Skin epidermis (tissue), 12 donors: ENCODE measurements around the gene SMIM1.

ENCODE experiments used
- H3K27ac ChIP-seq, 21 experiments: fragments of 200-600 bp; sonication (generic) in 11 of 21; one replicate each; pipeline ENCODE4 v1.5.0; 2020; ENCODE audit warnings: mild to moderate bottlenecking in 3 of 21, inconsistent platforms in 2 of 21, moderate library complexity in 2 of 21
- H3K4me3 ChIP-seq, 7 experiments: fragments of 200-600 bp; sonication (generic) in 2 of 7; one replicate each; pipeline ENCODE4 v1.5.0; 2020; ENCODE audit warnings: inconsistent platforms in 2 of 7, mild to moderate bottlenecking in 2 of 7, moderate library complexity in 1 of 7

SMIM1 gene

GRCh38 chr1:3750741-3751140 is 21.8 kb upstream of the SMIM1 start:
- no peak overlapping the region for H3K27ac ChIP-seq
- no peak overlapping the region for H3K4me3 ChIP-seq

- Histone ChIP-seq H3K27ac (no peak within 1 kb of the TSS), H3K4me3 (no peak within 1 kb of the TSS)
Measured at GRCh38 chr1:3752400-3752945, 20.1 kb upstream of the SMIM1 start, which contains the start of gene CCDC27. Gene CCDC27 (plus strand): TSS chr1:3752450. CDS start chr1:3752482, 32 bp downstream.

DNA sequence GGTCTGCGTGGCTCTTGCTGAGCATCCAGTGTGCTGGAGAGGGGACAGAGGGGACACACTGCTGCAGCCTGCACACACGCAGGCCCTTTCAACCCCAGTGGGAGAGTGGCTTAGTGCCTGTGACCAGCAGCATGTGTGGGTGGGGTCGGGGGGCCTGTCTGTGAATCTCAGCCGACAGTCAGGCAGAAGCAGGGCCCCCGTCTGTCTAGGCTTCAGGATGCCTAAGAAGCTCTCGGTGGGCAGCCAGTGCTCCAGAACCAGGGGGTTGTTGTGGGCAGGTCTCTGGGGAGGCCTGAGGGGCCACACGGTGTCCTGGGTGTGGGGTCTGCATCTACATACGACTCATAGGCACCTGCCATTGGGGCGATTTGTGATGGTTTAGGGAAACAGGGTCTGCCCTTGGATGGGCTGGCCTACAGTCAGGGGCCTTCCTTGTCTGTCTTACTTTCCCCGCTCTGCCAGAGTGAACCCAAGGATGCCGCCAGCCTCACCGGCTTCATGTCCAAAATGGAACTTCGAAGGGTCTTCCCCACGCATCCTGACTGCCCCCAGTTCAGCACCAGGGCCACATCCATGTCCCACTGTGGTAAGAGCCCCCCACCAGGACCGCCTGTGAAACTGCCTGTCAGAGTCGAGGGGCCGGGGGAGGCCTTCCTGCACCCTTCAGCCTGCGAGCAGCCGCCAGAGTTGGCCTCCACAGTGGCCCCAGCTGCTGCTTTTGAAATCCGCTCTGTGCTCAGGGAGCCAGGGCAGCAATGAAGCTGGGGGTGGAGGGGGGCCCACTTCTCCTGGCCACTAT is 18.7 kb upstream of the SMIM1 start:
- Histone ChIP-seq H3K4me3 (no peak overlapping the region), H3K27ac (no peak overlapping the region)

- no peak overlapping the region for H3K27ac ChIP-seq
- H3K4me3 ChIP-seq, result no peak overlapping the region
Measured at GRCh38 chr1:3756394-3756793, 16.2 kb upstream of the SMIM1 start.

- H3K27ac ChIP-seq, result no peak overlapping the region
- H3K4me3 ChIP-seq, result no peak overlapping the region
Measured at GRCh38 chr1:3759164-3759563, 13.4 kb upstream of the SMIM1 start.

DNA sequence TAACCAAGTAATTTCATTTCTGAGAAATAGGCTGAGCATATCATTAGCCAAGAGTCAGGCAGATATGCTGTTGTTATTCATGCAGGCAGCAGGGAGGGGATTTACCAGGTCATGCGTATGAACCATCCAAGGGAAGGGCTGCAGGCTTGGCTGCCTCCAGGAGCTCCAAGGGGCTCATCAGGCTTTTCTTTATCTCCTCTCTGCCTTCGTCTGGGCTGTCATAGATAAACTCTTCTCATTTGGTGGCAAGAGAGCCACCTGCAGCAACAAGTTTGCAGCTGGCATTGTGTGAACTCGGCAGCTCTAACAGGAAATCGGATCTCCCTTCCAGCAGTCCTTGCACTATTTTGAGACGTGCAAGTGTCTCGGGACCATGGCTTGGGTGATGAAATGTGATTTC is 12.8 kb upstream of the SMIM1 start:
- Histone ChIP-seq H3K27ac (no peak overlapping the region), H3K4me3 (no peak overlapping the region)

GRCh38 chr1:3761296-3762010 is 11.1 kb upstream of the SMIM1 start:
- Histone ChIP-seq H3K4me3 (no peak overlapping the region), H3K27ac (no peak overlapping the region)

DNA sequence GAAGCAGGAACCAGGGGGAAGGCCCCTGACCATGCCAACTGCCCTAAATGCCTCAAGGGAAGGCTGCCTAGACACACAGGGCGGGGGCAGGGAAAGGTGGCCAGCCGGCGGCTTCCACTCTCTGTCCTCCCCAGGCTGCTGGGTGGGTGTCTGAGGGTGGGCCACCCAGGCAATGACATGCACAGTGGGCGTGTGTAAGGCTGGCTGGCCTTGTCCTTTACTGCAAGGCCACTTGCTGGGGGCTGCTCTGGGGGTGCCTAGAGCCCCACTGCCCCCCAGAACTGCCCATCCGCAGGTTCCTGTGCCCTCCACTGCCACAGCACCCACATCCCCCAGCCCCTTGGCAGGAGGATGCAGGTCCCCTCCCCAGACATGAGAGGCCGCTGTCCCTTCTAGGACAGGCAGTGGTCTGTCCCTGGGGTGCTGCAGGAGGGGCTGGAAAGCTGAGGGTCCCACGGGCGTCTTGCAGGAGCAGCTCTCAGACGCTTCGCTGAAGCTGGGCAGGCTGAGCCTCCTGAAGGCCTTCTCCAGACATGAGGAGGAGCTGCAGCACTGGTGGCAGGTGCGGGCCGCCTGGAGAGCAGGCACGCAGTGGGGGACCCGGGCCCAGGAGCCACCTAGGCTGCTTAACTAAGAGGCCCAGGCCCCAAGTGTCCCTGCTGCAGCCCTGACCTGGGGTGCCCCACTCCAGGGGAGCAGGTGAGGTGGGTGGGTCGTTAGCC is 10.2 kb upstream of the SMIM1 start:
- Histone ChIP-seq H3K4me3 (no peak overlapping the region), H3K27ac (no peak overlapping the region)

DNA sequence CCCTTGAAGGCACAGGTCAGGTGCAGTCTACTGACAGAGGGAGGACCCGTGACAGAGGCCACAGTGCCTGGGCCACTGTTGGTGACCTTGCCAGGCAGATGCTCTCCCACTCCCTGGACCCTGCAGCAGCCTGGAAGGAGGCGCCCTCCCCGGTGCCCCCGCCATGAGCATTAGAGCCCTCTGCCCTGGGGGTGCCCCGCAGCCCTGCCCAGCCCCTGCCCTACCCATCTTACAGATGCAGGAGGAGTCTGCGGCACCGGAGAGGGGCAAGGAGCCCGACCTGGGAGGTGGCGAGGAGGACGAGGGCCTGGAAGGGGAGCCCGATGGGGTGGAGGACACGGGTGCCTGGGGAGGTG is 9.7 kb upstream of the SMIM1 start:
- H3K4me3 ChIP-seq, result no peak overlapping the region
- no peak overlapping the region for H3K27ac ChIP-seq

DNA sequence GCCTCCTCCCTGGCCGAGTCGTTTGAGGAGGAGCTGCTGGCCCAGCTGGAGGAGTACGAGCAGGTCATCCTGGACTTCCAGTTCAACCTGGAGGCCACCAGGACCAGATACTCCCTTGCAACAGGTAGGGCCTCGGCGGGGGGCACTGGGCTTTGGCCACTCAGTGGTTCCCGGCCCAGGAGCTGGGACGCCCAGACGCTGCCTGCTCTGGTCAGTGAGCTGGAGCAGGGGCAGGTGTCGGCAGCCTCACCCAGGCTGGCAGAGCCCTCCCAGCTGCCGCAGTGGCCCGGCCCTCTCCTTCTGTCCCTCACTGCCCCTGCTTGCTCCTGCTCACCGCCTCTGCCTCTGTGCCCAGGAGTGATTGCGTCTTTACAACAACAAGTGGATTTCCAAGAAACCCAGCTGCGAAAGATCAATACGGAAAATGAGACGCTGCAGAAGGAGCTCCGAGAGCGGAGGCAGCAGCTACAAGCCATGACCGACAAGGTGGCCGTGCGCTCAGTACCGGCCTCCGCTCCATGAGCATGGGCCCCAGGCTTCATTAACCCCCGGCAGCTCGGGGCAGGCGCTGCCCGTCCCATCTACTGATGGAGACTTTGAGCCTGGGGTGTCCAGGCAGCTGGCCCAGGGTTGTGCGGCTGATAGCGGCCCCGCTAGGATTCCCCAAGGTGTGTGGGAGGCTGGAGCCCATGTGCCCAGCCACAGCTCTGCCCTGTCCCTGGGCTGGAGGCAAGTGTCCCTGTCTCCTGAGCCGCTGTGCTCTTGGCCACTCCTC is 9.0 kb upstream of the SMIM1 start:
- Histone ChIP-seq H3K4me3 (no peak overlapping the region), H3K27ac (no peak overlapping the region)

DNA sequence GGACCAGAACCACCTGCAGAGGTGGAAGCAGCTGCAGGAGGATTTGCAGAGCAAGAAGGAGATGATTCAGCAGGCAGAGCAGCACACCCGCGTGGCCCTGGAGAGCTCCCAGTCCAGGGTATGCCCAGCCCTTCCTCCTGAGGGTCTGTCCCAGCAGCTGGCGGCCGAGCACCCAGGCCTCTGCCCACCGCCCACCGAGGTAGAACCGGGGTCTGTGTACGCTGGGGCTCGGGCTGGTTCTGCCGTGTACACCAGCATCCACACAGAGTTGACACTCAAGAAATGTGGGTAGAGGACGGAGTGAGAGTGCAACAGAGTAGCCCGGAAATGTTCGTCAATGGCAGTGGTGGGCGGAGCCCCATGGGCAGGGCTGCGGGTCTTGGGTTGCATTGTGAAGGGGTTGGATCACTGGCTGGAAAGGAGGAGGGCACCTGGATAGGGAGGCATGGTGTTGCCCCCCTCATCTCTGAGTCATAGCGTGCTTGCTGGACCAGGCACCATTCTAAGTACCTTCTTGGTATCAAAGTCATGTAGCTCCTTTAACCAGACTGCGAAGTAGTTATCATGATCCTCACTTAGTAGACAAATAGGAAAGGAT is 5.1 kb upstream of the SMIM1 start:
- no peak overlapping the region for H3K4me3 ChIP-seq
- no peak overlapping the region for H3K27ac ChIP-seq

GRCh38 chr1:3768811-3769390 is 3.6 kb upstream of the SMIM1 start:
- Histone ChIP-seq H3K4me3 (no peak overlapping the region), H3K27ac (no peak overlapping the region)

DNA sequence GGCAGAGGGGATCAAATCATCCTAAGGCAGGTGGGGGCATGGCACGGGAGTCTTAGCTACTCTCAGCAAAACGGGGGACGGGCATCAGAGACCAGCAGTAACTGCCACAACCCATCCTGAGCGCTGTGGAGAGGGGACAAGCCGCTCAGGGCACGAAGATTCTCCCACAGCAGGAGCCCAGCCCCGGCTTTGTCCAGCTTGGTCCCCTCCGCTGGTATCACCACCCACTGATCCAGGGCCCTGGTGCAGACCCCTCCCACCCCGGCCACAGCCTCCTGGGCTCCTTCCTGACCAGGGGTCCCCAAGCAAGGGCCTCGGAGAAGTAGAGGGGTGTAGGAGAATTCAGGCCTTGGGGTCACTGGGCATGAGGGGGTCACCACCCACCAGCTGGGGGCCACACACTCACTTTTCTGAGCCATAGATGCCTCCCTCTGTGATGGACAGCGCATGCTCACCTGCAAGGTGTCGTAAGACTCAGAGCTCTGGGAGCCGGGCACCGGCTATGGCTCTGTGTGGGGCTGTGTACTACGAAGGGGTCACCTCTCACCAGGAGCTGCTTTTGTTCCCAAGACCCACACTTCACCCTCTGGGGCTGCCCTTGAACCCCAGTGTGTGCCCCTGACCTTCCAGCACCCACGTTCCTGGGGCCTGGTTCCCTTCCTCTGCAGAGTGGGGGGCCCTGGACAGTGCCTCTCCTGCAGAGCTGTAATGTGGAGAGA is 2.3 kb upstream of the SMIM1 start:
- no peak overlapping the region for H3K4me3 ChIP-seq
- no peak overlapping the region for H3K27ac ChIP-seq

GRCh38 chr1:3771108-3772026 is 1.2 kb upstream of the SMIM1 start:
- Histone ChIP-seq H3K27ac (peak overlapping the region in 5 of 21 experiments; percentile 2 to 57 (median 30)), H3K4me3 (peak overlapping the region; percentile 36 to 55 (median 42))

DNA sequence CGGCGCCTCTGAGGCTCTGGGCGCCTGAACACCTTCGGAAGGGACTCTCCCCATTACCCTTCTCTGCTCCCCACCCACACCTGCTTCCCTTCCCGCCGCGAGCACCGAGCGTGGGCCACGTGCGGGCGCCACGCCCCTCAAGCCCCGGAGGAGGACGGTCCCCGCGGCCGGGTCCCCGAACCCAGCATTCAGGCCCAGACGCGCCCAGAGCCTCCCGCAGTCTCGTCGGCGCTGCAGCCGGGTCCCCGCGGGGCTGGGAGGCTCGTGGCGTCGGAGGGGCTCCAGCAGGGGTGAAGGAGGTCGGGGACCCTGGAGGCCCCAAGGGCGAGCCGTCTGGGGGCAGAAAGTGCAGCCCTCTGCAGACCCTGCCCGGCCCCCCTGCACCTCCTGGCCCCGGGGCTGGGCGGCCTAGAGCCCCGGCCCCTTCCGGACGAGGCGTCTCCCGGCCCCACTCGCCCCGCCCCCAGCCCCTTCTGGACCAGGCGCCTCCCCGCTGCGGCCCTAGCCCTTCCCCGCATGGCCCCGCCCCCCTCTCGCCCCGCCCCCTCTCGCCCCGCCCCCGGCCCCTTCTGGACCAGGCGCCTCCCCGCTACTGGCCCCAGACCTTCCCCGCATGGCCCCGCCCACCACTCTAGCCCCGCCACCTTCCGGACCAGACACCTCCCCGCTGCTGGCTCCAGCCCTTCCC is 378 bp upstream of the SMIM1 start:
- H3K27ac ChIP-seq, result peak overlapping the region in 8 of 21 experiments; percentile 4 to 70 (median 65)

GRCh38 chr1:3773572-3774275 is 1.2 kb downstream of the SMIM1 start:
- Histone ChIP-seq H3K27ac (peak overlapping the region in 1 of 21 experiments; percentile 65), H3K4me3 (no peak overlapping the region)

More for the DNA sequence above, 378 bp upstream of the SMIM1 start:
- peak overlapping the region; percentile 36 to 55 (median 42) for H3K4me3 ChIP-seq
